Stimulated activated naive B cell treated with anti-CD40 and anti-IgM and Interleukin-4, amounts not matched to agents 10 μg/mL and 1 μg/mL and 100 μg/mL, for 72 hours (primary cell): Measurements from ENCODE around the gene PPP1R9A.

Experiments
- ATAC-seq, 2 donors: fragments of 150-1000 bp; cut with Tn5 transposase; replicated peaks; 2 replicates each; pipeline ENCODE4 v1.10.0; 2021; ENCODE audit warnings: moderate library complexity in 1 of 2
- DNase-seq: peaks from one replicate; pipeline ENCODE4 v3.0.0; 2021
- H3K27ac Mint-ChIP-seq: one replicate; pipeline ENCODE4 v1.8.0; 2022; ENCODE audit warnings: mild to moderate bottlenecking, mixed read lengths
- H3K27me3 Mint-ChIP-seq, 2 donors: one replicate each; pipeline ENCODE4 v1.8.0; 2022; ENCODE audit warnings: mixed read lengths in 2 of 2
- H3K36me3 Mint-ChIP-seq, 2 donors: one replicate each; pipeline ENCODE4 v1.8.0; 2022; ENCODE audit warnings: mixed read lengths in 2 of 2, mild to moderate bottlenecking in 1 of 2
- H3K4me1 Mint-ChIP-seq, 2 donors: one replicate each; pipeline ENCODE4 v1.8.0; 2022; ENCODE audit warnings: mixed read lengths in 2 of 2, mild to moderate bottlenecking in 1 of 2
- H3K4me3 Mint-ChIP-seq, 2 donors: one replicate each; pipeline ENCODE4 v1.8.0; 2022; ENCODE audit warnings: mild to moderate bottlenecking in 2 of 2, mixed read lengths in 2 of 2, moderate library complexity in 1 of 2
- H3K9me3 Mint-ChIP-seq, 2 donors: one replicate each; pipeline ENCODE4 v1.8.0; 2022; ENCODE audit warnings: mixed read lengths in 2 of 2, mild to moderate bottlenecking in 1 of 2

PPP1R9A gene

DNA sequence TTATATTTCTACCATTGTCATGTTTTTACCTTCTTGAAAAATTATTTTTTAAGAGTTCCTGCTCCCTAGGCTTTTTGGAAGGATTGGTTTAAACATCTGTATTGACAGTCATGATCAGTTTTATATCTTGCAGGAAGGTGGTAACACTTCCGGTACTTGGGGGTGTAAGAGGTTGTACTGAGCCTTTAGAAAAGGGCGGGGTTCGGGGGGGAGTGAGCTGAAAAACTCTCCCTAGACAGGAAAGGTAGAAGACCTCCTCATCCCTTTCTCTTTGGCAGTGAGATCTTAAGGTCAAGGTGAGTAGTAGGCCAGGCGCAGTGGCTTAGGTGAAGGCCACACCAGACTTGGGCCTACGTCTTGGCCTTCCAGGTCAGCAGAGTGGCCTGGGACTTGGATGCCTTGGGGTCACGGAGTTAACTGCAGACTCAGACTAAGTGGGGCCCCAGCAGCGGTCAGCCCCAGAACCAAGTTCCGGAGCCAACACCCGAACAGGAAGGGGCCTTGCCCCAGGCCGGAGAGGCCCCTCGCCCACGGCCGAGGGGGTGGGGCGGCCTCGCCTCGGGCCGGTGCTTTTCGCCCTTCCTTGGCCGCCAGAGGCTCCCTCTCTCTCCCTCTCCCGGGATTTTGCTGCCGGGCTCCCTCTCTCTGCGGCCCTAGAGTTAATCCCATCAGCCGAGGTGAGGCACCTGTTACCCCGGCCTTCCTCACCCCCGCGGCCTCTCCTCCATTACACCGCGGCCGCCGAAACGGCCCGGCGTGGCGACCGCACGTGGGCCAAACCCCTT is at the start of gene PPP1R9A:
PPP1R9A (plus strand) TSS at position 569 of the 785 bp plus-strand sequence. CDS start 2,520 bp downstream, outside the sequence.
- H3K36me3 Mint-ChIP-seq = no peaks in the 10 kb centered on the region
- H3K4me1 Mint-ChIP-seq = peaks cover 8 to 16% of the 10 kb centered on the region in 2 donors
- H3K4me3 Mint-ChIP-seq = peak within 1 kb of the TSS; percentile 85 to 87
- DNase-seq (peak; percentile 14), ATAC-seq (peak; percentile 31 to 35)
- peak within 1 kb of the TSS; percentile 69 for H3K27ac Mint-ChIP-seq
- H3K9me3 Mint-ChIP-seq = no peaks in the 10 kb centered on the region
- H3K27me3 Mint-ChIP-seq = peaks cover 18 to 30% of the 10 kb centered on the region in 2 donors

GRCh38 chr7:94871132-94871531 is 36.3 kb upstream of the PPP1R9A start:
- no peak overlapping the region for H3K27ac Mint-ChIP-seq
- peaks cover 0 to 2% of the 10 kb centered on the region in 2 donors for H3K9me3 Mint-ChIP-seq
- H3K4me3 Mint-ChIP-seq = no peak overlapping the region
- ATAC-seq = no peak
- H3K4me1 Mint-ChIP-seq = no peaks in the 10 kb centered on the region
- DNase-seq = no peak
- no peaks in the 10 kb centered on the region for H3K27me3 Mint-ChIP-seq
- H3K36me3 Mint-ChIP-seq = no peaks in the 10 kb centered on the region

- Mint-ChIP-seq H3K4me1 (no peaks in the 10 kb centered on the region), H3K36me3 (peaks cover 2 to 5% of the 10 kb centered on the region in 2 donors), H3K9me3 (peaks cover 7 to 11% of the 10 kb centered on the region in 2 donors), H3K27me3 (peaks cover under 1 to 4% of the 10 kb centered on the region in 2 donors), H3K4me3 (no peak overlapping the region), H3K27ac (no peak overlapping the region)
- ATAC-seq = no peak
- no peak for DNase-seq
Measured at GRCh38 chr7:94873239-94873638, 34.2 kb upstream of the PPP1R9A start.

DNA sequence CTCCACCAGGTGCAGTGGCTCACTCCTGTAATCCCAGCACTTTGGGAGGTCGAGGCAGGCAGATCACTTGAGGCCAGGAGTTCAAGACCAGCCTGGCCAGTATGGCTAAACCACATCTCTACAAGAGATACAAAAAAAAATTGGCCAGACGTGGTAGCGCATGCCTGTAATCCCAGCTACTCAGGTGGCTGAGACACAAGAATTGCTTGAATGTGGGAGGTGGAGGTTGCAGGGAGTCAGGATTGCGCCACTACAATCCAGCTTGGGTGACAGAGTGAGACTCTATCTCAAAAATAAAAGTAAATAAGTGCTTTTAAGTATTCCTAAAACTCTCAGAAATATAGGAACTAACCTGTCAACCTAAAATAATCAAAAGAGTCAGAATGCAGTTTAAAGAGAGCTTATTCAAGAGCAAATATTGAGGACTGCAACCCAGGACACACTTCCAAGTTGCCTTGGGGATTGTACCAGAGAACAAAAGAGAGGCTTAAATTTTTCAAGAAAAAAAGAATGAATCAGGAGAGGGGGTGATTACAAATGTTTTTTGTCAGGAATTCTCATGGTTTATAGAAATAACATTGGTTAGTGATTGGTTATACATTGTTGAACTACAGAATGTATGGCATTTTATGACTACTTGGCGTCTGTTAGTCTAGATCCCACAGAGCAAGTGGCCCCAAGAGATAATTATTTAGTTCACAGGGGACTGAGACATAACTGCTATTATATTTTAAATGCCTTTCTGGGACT is 33.2 kb upstream of the PPP1R9A start:
- Mint-ChIP-seq H3K4me3 (no peak overlapping the region), H3K27me3 (peaks cover 10 to 14% of the 10 kb centered on the region in 2 donors), H3K4me1 (no peaks in the 10 kb centered on the region), H3K27ac (no peak overlapping the region), H3K9me3 (peaks cover 13 to 20% of the 10 kb centered on the region in 2 donors), H3K36me3 (peaks cover 4 to 14% of the 10 kb centered on the region in 2 donors)
- ATAC-seq (no peak), DNase-seq (no peak)

DNA sequence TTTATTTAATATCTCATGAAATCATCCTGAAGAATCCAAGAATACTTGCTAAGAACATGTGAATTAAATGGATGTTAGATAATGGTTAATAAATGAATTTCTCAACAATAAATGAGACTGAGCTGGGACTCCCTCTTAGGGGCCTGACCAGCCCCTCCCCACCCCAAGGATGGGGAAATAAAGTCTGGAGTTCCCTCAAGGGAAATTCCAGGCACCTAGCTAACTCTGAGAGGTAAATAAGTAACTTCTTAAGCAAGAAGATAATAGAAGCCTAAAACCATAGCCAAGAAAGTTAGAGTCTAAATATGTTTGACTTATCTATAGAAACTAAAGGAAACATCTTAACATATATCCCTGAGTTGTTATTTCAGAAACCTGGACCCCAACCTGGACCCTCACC is 32.2 kb upstream of the PPP1R9A start:
- Mint-ChIP-seq H3K4me3 (no peak overlapping the region), H3K9me3 (peaks cover 14 to 21% of the 10 kb centered on the region in 2 donors), H3K27me3 (peaks cover 12 to 14% of the 10 kb centered on the region in 2 donors), H3K4me1 (no peaks in the 10 kb centered on the region), H3K27ac (no peak overlapping the region), H3K36me3 (peaks cover 4 to 14% of the 10 kb centered on the region in 2 donors)
- no peak for ATAC-seq
- DNase-seq = no peak

GRCh38 chr7:94877731-94878670 is 29.4 kb upstream of the PPP1R9A start:
- Mint-ChIP-seq H3K4me3 (no peak overlapping the region), H3K9me3 (peaks cover 14 to 21% of the 10 kb centered on the region in 2 donors), H3K36me3 (peaks cover 4 to 14% of the 10 kb centered on the region in 2 donors), H3K27ac (no peak overlapping the region), H3K27me3 (peaks cover 12 to 14% of the 10 kb centered on the region in 2 donors), H3K4me1 (no peaks in the 10 kb centered on the region)
- DNase-seq (no peak), ATAC-seq (no peak)

DNA sequence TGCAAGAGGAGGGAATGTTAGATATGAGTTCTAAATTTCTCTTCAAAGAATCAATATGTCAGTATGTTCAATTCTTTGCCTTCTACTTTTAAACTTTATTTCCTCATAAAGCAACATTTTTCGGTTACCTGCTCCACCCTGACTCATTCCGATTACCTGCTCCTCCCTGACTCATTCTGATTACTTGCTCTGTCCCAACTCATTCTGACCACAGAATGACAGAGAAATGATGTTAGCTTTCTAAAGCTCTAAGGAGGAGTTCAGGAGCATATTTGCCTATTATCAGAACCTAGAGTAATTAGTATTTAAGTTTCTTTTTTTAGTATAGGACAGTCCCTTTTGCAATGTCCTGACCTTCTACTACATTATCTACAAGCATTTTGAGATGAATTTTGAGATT is 24.5 kb upstream of the PPP1R9A start:
- Mint-ChIP-seq H3K36me3 (peaks cover 3 to 11% of the 10 kb centered on the region in 2 donors), H3K4me1 (no peaks in the 10 kb centered on the region), H3K4me3 (no peak overlapping the region), H3K27me3 (peaks cover 15 to 23% of the 10 kb centered on the region in 2 donors), H3K27ac (no peak overlapping the region), H3K9me3 (peaks cover 10 to 13% of the 10 kb centered on the region in 2 donors)
- ATAC-seq (no peak), DNase-seq (no peak)

DNA sequence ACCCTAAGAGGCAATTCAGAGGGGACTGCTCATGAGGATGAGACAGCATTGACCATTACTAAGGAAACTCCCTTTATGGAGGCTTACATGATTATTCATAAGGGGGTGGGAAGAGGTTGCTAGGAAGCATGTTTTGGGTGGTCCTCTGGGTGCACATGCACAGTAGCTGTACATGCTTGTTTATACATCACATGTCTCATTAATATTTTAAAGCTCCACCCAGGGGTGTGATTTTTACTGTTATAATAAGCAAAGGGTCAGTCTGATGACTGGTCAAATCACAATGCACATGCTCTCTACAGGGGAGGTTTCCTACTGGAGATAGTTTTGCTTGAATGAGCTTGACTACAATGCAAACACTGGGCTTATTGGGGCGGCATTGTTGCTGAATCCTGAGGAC is 23.8 kb upstream of the PPP1R9A start:
- Mint-ChIP-seq H3K4me3 (no peak overlapping the region), H3K36me3 (peaks cover 3 to 6% of the 10 kb centered on the region in 2 donors), H3K27me3 (peaks cover 10 to 19% of the 10 kb centered on the region in 2 donors), H3K27ac (no peak overlapping the region), H3K4me1 (peaks cover 0 to 4% of the 10 kb centered on the region in 2 donors), H3K9me3 (peaks cover 5 to 6% of the 10 kb centered on the region in 2 donors)
- ATAC-seq = no peak
- DNase-seq = no peak

GRCh38 chr7:94888551-94888950 is 18.8 kb upstream of the PPP1R9A start:
- peaks cover 0 to 7% of the 10 kb centered on the region in 2 donors for H3K4me1 Mint-ChIP-seq
- H3K27ac Mint-ChIP-seq = no peak overlapping the region
- H3K27me3 Mint-ChIP-seq = peaks cover 4 to 11% of the 10 kb centered on the region in 2 donors
- no peaks in the 10 kb centered on the region for H3K36me3 Mint-ChIP-seq
- H3K4me3 Mint-ChIP-seq = no peak overlapping the region
- H3K9me3 Mint-ChIP-seq = no peaks in the 10 kb centered on the region
- DNase-seq (peak; percentile 9), ATAC-seq (peak; percentile 76 to 82)

GRCh38 chr7:94888995-94889523 is 18.3 kb upstream of the PPP1R9A start:
- H3K36me3 Mint-ChIP-seq = no peaks in the 10 kb centered on the region
- H3K27me3 Mint-ChIP-seq = peaks cover 4 to 11% of the 10 kb centered on the region in 2 donors
- ATAC-seq (no peak), DNase-seq (no peak)
- no peaks in the 10 kb centered on the region for H3K9me3 Mint-ChIP-seq
- no peak overlapping the region for H3K27ac Mint-ChIP-seq
- H3K4me3 Mint-ChIP-seq = no peak overlapping the region
- peaks cover 0 to 7% of the 10 kb centered on the region in 2 donors for H3K4me1 Mint-ChIP-seq

- no peak overlapping the region for H3K4me3 Mint-ChIP-seq
- no peaks in the 10 kb centered on the region for H3K36me3 Mint-ChIP-seq
- peaks cover 4% of the 10 kb centered on the region in 2 donors for H3K27me3 Mint-ChIP-seq
- ATAC-seq (no peak), DNase-seq (no peak)
- H3K4me1 Mint-ChIP-seq = peaks cover 0 to 7% of the 10 kb centered on the region in 2 donors
- H3K9me3 Mint-ChIP-seq = no peaks in the 10 kb centered on the region
- no peak overlapping the region for H3K27ac Mint-ChIP-seq
Measured at GRCh38 chr7:94890216-94890615, 17.2 kb upstream of the PPP1R9A start.

DNA sequence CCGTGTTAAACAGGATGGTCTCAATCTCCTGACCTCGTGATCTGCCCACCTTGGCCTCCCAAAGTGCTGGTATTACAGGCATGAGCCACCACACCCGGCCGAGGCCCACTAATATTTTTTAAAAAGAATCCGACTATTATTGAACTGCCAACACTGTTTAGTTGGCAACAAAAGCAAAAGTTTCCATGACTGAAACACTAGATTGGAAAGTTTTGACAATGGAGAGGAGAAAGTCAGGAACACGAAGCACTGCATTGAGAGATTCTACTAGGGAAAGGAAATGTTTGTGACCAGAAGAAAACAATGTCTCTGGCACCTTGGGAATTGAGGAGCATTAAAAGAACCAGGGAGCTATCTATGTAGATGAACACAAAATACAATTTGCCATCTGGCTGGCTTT is 13.7 kb upstream of the PPP1R9A start:
- Mint-ChIP-seq H3K4me1 (peaks cover 0 to 3% of the 10 kb centered on the region in 2 donors), H3K27me3 (no peaks in the 10 kb centered on the region), H3K27ac (no peak overlapping the region), H3K9me3 (no peaks in the 10 kb centered on the region), H3K4me3 (no peak overlapping the region), H3K36me3 (no peaks in the 10 kb centered on the region)
- DNase-seq = no peak
- ATAC-seq = no peak

DNA sequence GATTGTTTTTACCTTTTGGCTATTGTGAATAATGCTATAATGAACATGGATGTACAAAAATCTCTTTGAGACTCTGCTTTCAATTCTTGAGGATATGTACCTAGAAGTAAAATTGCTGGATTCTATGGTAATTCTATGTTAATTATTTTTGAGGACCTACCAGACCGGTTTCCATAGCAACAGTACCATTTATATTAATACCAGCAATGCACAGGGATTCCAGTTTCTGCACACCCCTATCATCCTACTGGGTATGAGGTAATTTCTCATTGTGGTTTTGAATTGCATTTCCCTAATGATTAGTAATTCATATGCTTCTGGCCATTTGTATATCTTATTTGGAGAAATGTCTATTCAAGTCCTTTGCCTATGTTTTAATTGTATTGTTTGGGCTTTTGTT is 9.9 kb upstream of the PPP1R9A start:
- no peaks in the 10 kb centered on the region for H3K4me1 Mint-ChIP-seq
- no peaks in the 10 kb centered on the region for H3K9me3 Mint-ChIP-seq
- no peak for DNase-seq
- no peak overlapping the region for H3K4me3 Mint-ChIP-seq
- ATAC-seq = no peak
- H3K27me3 Mint-ChIP-seq = no peaks in the 10 kb centered on the region
- no peak overlapping the region for H3K27ac Mint-ChIP-seq
- no peaks in the 10 kb centered on the region for H3K36me3 Mint-ChIP-seq

- DNase-seq (no peak), ATAC-seq (no peak)
- no peaks in the 10 kb centered on the region for H3K9me3 Mint-ChIP-seq
- H3K36me3 Mint-ChIP-seq = no peaks in the 10 kb centered on the region
- H3K27ac Mint-ChIP-seq = no peak overlapping the region
- H3K4me3 Mint-ChIP-seq = no peak overlapping the region
- no peaks in the 10 kb centered on the region for H3K4me1 Mint-ChIP-seq
- no peaks in the 10 kb centered on the region for H3K27me3 Mint-ChIP-seq
Measured at GRCh38 chr7:94898340-94898739, 9.1 kb upstream of the PPP1R9A start.
